Ishikawa (cell line): ENCODE results near the gene RAB17.

Source experiments
- CEBPB ChIP-seq: IDR thresholded peaks from 2 replicates; pipeline ENCODE4 v1.6.1; 2012
- CREB1 ChIP-seq: IDR thresholded peaks from 2 replicates; pipeline ENCODE4 v1.6.1; 2012; ENCODE audit warnings: low read depth
- EGR1 ChIP-seq: IDR thresholded peaks from 2 replicates; pipeline ENCODE4 v1.6.1; 2012
- EP300 ChIP-seq: IDR thresholded peaks from 2 replicates; pipeline ENCODE4 v1.6.1; 2012; ENCODE audit warnings: borderline replicate concordance
- FOXM1 ChIP-seq: IDR thresholded peaks from 2 replicates; pipeline ENCODE4 v1.6.1; 2012; ENCODE audit warnings: low read depth, borderline replicate concordance
- NFIC ChIP-seq: IDR thresholded peaks from 2 replicates; pipeline ENCODE4 v1.6.1; 2012
- RAD21 ChIP-seq: IDR thresholded peaks from 2 replicates; pipeline ENCODE4 v1.6.1; 2012; ENCODE audit warnings: low read depth
- TAF1 ChIP-seq: IDR thresholded peaks from 2 replicates; pipeline ENCODE4 v1.6.1; 2012; ENCODE audit warnings: low read depth, mild to moderate bottlenecking
- TCF12 ChIP-seq: IDR thresholded peaks from 2 replicates; pipeline ENCODE4 v1.6.1; 2012; ENCODE audit warnings: low read depth
- TEAD4 ChIP-seq: IDR thresholded peaks from 2 replicates; pipeline ENCODE4 v1.6.1; 2012
- YY1 ChIP-seq: IDR thresholded peaks from 2 replicates; pipeline ENCODE4 v1.6.1; 2012; ENCODE audit warnings: low read depth
- ZBTB7A ChIP-seq: IDR thresholded peaks from 2 replicates; pipeline ENCODE4 v1.6.1; 2012; ENCODE audit warnings: low read depth
- TF ChIP-seq, protein P1 (sequence below): IDR thresholded peaks from 2 replicates; pipeline ENCODE4 v1.6.1; 2012
- TF ChIP-seq, protein P2 (sequence below): IDR thresholded peaks from 2 replicates; pipeline ENCODE4 v1.6.1; 2012
- TF ChIP-seq, protein P3 (sequence below): IDR thresholded peaks from 2 replicates; pipeline ENCODE4 v1.6.1; 2012; ENCODE audit warnings: low read depth, mild to moderate bottlenecking

Gene RAB17

DNA sequence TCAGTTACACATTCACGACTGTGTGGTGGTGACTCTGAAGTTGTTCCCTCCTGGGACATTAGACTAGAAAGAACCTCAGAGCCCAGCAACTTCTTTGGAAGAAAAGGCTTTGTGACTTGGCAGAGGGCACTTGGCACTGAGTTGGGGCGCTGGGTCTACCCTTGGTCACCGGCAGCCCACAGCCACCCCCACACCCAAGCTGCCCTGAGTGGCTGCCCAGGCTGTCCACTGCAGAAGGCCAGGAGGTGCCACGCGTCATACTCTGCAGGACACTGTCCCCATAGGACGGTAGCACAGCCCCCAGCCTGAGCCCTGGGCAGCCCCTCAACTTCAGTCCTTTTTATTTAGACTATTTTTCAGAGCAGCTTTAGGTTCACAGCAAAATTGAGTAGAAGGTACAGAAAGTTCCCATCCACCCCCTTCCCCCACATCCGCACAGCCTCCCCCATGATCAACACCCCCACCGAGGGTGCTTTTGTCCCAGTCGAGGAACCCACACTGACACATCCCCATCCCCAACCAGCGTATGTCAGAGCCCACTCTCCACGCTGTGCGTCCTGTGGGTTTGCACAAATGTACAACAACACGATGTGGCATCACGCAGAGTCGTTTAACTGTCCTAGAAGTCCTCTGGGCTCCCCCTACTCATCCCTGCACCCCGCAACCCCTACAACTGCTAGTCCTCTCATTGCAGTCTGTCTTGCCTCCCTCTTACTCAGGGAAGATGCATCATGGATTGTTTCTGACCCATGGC is 23.1 kb downstream of the RAB17 start:
- no peak for TF ChIP-seq CEBPB

DNA sequence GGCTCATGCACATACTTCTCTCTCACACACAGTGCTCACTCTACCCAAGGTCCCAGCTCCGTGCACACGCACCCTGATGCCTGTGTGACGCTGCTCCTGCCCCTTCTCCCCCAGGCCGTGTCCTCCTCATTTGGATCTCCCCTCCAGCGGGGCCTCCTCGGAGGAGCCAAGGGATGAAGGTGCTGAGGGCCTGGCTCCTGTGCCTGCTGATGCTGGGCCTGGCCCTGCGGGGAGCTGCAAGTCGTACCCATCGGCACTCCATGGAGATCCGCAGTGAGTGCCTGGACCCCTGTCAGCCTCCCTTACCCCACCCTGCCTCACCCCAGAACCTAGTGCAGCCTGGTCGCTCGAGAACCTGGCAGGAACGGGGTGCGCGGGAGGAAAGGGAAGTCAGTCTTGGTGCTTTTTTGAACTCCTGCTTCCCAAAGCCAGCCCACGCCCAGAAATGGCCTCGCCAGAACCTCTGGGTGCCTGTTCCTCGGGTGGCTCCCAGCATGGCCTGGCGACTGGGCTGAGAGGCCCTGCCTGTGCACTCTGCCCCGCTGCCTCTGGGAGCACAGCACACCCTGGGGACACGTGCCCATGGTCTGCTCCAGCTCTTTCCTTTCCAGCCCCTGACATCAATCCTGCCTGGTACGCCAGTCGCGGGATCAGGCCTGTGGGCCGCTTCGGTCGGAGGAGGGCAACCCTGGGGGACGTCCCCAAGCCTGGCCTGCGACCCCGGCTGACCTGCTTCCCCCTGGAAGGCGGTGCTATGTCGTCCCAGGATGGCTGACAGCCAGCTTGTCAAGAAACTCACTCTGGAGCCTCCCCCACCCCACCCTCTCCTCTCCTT is 23.9 kb downstream of the RAB17 start, which contains the start of gene PRLH:
TSS of gene PRLH (plus strand) at position 174 of the 835 bp plus-strand sequence. CDS start at position 174, 0 bp downstream.
- TF ChIP-seq CREB1: no peak
- no peak for TF ChIP-seq FOXM1
- TF ChIP-seq YY1: no peak
- TF ChIP-seq TAF1: no peak
- no peak for TF ChIP-seq NFIC

DNA sequence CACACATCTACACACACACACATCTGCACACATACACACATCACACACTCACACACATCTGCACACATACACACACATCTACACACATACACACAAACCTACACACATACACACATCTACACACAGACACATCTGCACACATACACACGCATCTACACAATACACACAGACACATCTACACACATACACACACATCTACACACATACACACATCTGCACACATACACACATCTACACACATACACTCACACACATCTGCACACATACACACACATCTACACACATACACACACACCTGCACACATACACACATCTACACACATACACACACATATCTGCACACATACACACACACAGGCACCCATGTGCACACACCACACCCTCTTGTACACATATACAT is 24.6 kb downstream of the RAB17 start:
- no peak for TF ChIP-seq NFIC
- no peak for TF ChIP-seq YY1
- no peak for TF ChIP-seq RAD21
- TF ChIP-seq, protein P1, sequence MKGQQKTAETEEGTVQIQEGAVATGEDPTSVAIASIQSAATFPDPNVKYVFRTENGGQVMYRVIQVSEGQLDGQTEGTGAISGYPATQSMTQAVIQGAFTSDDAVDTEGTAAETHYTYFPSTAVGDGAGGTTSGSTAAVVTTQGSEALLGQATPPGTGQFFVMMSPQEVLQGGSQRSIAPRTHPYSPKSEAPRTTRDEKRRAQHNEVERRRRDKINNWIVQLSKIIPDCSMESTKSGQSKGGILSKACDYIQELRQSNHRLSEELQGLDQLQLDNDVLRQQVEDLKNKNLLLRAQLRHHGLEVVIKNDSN: no peak
- no peak for TF ChIP-seq FOXM1
- TF ChIP-seq, protein P2, sequence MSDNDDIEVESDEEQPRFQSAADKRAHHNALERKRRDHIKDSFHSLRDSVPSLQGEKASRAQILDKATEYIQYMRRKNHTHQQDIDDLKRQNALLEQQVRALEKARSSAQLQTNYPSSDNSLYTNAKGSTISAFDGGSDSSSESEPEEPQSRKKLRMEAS: no peak
- no peak for TF ChIP-seq TCF12
- TF ChIP-seq EGR1: no peak
- TF ChIP-seq CREB1: no peak
- TF ChIP-seq, protein P3, sequence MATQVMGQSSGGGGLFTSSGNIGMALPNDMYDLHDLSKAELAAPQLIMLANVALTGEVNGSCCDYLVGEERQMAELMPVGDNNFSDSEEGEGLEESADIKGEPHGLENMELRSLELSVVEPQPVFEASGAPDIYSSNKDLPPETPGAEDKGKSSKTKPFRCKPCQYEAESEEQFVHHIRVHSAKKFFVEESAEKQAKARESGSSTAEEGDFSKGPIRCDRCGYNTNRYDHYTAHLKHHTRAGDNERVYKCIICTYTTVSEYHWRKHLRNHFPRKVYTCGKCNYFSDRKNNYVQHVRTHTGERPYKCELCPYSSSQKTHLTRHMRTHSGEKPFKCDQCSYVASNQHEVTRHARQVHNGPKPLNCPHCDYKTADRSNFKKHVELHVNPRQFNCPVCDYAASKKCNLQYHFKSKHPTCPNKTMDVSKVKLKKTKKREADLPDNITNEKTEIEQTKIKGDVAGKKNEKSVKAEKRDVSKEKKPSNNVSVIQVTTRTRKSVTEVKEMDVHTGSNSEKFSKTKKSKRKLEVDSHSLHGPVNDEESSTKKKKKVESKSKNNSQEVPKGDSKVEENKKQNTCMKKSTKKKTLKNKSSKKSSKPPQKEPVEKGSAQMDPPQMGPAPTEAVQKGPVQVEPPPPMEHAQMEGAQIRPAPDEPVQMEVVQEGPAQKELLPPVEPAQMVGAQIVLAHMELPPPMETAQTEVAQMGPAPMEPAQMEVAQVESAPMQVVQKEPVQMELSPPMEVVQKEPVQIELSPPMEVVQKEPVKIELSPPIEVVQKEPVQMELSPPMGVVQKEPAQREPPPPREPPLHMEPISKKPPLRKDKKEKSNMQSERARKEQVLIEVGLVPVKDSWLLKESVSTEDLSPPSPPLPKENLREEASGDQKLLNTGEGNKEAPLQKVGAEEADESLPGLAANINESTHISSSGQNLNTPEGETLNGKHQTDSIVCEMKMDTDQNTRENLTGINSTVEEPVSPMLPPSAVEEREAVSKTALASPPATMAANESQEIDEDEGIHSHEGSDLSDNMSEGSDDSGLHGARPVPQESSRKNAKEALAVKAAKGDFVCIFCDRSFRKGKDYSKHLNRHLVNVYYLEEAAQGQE: no peak
- no peak for TF ChIP-seq EP300
- no peak for TF ChIP-seq TAF1
- TF ChIP-seq ZBTB7A: no peak
- no peak for TF ChIP-seq CEBPB
- no peak for TF ChIP-seq TEAD4

DNA sequence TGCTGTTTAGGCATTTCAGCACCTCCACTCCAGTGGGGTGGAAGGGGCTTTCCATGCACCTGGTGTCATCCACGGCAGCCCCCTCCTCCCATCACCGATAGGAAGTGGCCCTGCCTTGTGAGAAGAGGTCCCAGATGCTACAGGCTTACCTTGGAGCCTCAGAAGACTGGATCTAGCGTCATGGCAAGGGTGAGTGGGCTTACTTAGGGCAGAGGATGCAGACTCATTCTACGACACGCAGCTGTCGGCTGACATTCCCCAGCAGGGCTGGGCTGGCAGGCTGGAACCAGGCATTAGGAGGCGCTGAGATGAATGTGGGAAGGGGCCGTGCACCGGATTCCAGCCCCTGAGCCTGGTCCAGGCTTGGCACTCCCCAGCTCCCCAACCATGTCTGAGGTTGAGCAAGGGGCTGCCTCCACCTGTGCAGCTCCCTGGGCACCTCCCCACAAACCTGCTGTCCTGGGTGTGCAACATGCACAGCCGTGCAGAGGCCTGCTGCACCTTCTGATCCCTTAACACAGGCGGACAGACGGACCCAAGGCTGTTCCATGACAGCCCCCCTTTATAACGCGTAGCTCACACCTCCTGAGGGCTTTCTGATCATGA is 25.9 kb downstream of the RAB17 start:
- no peak for TF ChIP-seq EP300
- TF ChIP-seq TCF12: no peak
- no peak for TF ChIP-seq TEAD4

DNA sequence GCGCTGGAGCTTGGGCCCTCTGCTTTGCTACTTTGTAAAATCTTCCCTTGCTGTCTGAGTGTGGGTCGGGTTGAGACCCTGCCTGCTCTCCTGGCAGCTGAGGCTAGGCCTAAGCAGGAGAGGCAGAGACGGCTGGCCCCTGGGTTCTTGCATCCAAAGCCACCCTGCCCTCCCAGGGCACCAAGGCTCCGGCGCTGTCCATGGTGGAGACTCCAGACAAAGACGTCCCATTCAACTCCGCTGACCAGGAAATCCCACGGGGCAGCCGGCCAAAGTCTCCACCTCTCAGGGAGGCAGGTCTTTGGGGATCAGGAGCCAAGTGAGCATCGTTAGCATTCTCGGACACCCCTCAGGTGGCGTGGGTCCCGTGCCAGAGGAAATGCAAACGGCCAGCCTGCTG is 26.7 kb downstream of the RAB17 start:
- TF ChIP-seq FOXM1: no peak
- TF ChIP-seq, protein P1: no peak
- TF ChIP-seq, protein P2: no peak
- no peak for TF ChIP-seq CREB1
- TF ChIP-seq RAD21: no peak
- TF ChIP-seq, protein P3: peak; percentile 98
- TF ChIP-seq EGR1: no peak
- TF ChIP-seq CEBPB: no peak
- peak; percentile 52; the same call in 1 of the 2 replicates for TF ChIP-seq NFIC
- no peak for TF ChIP-seq TEAD4

DNA sequence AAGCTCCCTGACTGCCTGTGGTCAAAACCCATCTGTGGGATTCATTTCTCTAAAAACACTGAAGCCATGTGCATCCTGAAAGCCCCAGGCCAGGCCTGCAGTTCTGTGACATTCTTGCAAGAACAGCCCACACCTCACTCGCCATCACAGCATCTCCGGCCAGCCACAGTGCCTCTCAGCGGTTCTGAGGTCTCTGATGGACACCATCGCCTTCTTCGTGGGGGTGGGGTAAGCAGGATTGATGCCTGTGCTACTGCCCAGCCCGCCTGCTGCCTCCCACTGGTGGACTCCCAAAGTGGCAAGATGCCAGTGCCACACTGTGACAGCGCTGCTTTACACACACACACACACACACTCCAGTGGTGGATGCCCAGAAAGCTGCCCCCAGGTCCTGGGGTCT is 29.3 kb downstream of the RAB17 start:
- TF ChIP-seq FOXM1 (no peak), ZBTB7A (no peak), TEAD4 (no peak), CEBPB (no peak), RAD21 (no peak), YY1 (no peak), EP300 (no peak), NFIC (no peak), TCF12 (no peak)
- TF ChIP-seq, protein P3: no peak
